CD4-positive, CD25-positive, alpha-beta regulatory T cell (primary cell): ENCODE results near the gene DCTN1. TPM values are rescaled to one million over a fixed set of nuclear protein-coding genes. Genes with fewer than 3 reads are reported as not detected.
A peak's percentile ranks its signal among the peaks of the same experiment; 100 is the strongest.

Experiments
- ATAC-seq, 2 donors: fragments of 150-1000 bp; cut with Tn5 transposase; one replicate each; pipeline ENCODE4 v1.10.0; 2021; ENCODE audit warnings: low read depth in 2 of 2, moderate number of reproducible peaks in 2 of 2, moderate library complexity in 1 of 2
- DNase-seq, 3 donors: peaks; one replicate each; pipeline versions ENCODE4 v3.0.0 to v3.0.0-alpha.2; 2012 to 2022; ENCODE audit warnings: mixed read lengths in 1 of 3
- H3K27ac ChIP-seq: one replicate; pipeline ENCODE4 v1.7.0; 2013; ENCODE audit warnings: mild to moderate bottlenecking, low read length; ENCODE audit not compliant: insufficient read depth, poor library complexity, severe bottlenecking
- H3K27me3 ChIP-seq: one replicate; pipeline ENCODE4 v1.7.0; 2013; ENCODE audit warnings: low read length; ENCODE audit not compliant: control insufficient read depth, insufficient read depth
- H3K36me3 ChIP-seq: one replicate; pipeline ENCODE4 v1.7.0; 2013; ENCODE audit warnings: mild to moderate bottlenecking, low read length, moderate library complexity; ENCODE audit not compliant: control insufficient read depth, insufficient read depth
- H3K4me1 ChIP-seq: 2 replicates; pipeline ENCODE4 v1.7.0; 2013; ENCODE audit warnings: mild to moderate bottlenecking, low read length; ENCODE audit not compliant: insufficient read depth, control insufficient read depth, poor library complexity, severe bottlenecking
- H3K4me3 ChIP-seq: one replicate; pipeline ENCODE4 v1.7.0; 2013; ENCODE audit warnings: low read depth, mild to moderate bottlenecking, low read length, moderate library complexity
- H3K9me3 ChIP-seq, 2 experiments: 1 replicate in 1 of 2; 2 replicates in 1 of 2; pipeline ENCODE4 v1.7.0; 2013; ENCODE audit warnings: low read length in 2 of 2, mild to moderate bottlenecking in 1 of 2, moderate library complexity in 1 of 2; ENCODE audit not compliant: control insufficient read depth in 2 of 2
- H3K27ac Mint-ChIP-seq, 3 donors: one replicate each; pipeline ENCODE4 v1.8.0; 2020 to 2022; ENCODE audit warnings: mild to moderate bottlenecking in 3 of 3, mixed read lengths in 3 of 3, moderate library complexity in 2 of 3
- H3K27me3 Mint-ChIP-seq: one replicate; pipeline ENCODE4 v1.8.0; 2022; ENCODE audit warnings: mild to moderate bottlenecking, mixed read lengths
- H3K36me3 Mint-ChIP-seq: one replicate; pipeline ENCODE4 v1.8.0; 2020; ENCODE audit warnings: mixed read lengths
- H3K4me1 Mint-ChIP-seq, 4 donors: one replicate each; pipeline ENCODE4 v1.8.0; 2020 to 2022; ENCODE audit warnings: mixed read lengths in 4 of 4, mild to moderate bottlenecking in 1 of 4
- H3K4me3 Mint-ChIP-seq, 4 donors: one replicate each; pipeline ENCODE4 v1.8.0; 2020 to 2022; ENCODE audit warnings: mild to moderate bottlenecking in 4 of 4, mixed read lengths in 4 of 4, moderate library complexity in 3 of 4
- H3K9me3 Mint-ChIP-seq, 7 donors: one replicate each; pipeline ENCODE4 v1.8.0; 2020 to 2022; ENCODE audit warnings: mixed read lengths in 7 of 7, mild to moderate bottlenecking in 3 of 7, moderate library complexity in 2 of 7
- polyA plus RNA-seq, 4 donors: library from polyadenylated mRNA; unstranded; fragments of 300-500 nt; fragmentation: Illumina TruSeq; gene quantifications; one replicate each; pipeline ENCODE4 v1.2.3, GENCODE V29; 2021
- total RNA-seq: library from RNA; stranded (reverse); gene quantifications from one replicate; pipeline ENCODE4 v1.2.3, GENCODE V29; 2022

The DCTN1 gene
- total and polyA plus RNA-seq, 5 donors from 2014 or later = 42.9 to 83.5 (median 48.0) TPM

DNA sequence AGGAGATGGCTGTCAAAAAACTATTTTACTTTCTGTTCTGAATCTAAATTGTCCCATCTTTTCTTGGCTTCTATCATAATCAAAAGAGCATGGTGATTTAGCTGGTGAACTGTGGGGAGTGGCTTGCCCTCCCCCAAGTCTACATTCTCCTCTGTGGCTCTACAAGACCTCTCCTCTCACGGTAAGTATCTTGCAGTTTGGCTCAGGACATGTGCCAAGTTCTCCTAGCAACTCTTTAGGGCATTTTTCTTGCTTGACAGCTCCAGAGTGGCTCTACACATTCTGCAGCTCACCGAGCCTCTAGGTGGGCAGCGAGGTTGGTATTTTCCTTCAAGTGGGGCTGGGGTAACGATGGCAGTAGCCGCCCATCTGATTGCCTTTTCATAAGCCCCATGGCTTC is 66.0 kb downstream of the DCTN1 start:
- Mint-ChIP-seq H3K27me3 (no peaks in the 10 kb centered on the region), H3K36me3 (peaks cover 46% of the 10 kb centered on the region), H3K27ac (no peak overlapping the region), H3K4me1 (no peaks in the 10 kb centered on the region), H3K4me3 (no peak overlapping the region), H3K9me3 (peaks cover 0 to 1% (median 0%) of the 10 kb centered on the region in 7 donors)
- Histone ChIP-seq H3K27me3 (no peaks in the 10 kb centered on the region), H3K4me3 (no peak overlapping the region), H3K27ac (no peak overlapping the region), H3K4me1 (no peaks in the 10 kb centered on the region), H3K36me3 (no peaks in the 10 kb centered on the region), H3K9me3 (no peaks in the 10 kb centered on the region)
- ATAC-seq (no peak), DNase-seq (no peak)

DNA sequence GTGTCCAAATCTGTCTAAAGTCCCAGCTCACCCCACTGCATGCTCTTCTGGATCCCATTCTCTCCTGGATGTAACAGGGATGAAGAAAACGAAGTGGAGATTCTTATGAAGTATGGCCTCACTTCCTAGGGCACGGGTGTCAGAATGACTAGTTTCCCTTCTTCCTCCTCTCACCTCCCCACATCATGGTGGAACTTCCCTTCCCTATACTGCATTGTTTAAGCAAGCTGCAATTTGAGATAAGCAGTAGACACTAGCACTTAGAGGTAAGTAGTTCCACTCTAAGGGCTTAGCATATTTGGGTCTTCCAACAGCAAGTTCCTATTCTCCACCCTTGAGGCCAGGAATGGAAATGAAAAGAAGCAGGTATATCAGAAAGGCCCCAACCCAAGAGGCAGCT is 66.6 kb downstream of the DCTN1 start:
- Histone ChIP-seq H3K36me3 (no peaks in the 10 kb centered on the region), H3K27ac (no peak overlapping the region), H3K4me3 (no peak overlapping the region), H3K4me1 (no peaks in the 10 kb centered on the region), H3K27me3 (no peaks in the 10 kb centered on the region), H3K9me3 (no peaks in the 10 kb centered on the region)
- peaks cover 0 to 1% (median 0%) of the 10 kb centered on the region in 7 donors for H3K9me3 Mint-ChIP-seq
- H3K4me3 Mint-ChIP-seq = no peak overlapping the region
- H3K27me3 Mint-ChIP-seq = no peaks in the 10 kb centered on the region
- DNase-seq = no peak
- peaks cover 47% of the 10 kb centered on the region for H3K36me3 Mint-ChIP-seq
- ATAC-seq = no peak
- H3K27ac Mint-ChIP-seq = peak overlapping the region in 1 of 3 donors; percentile 42
- no peaks in the 10 kb centered on the region for H3K4me1 Mint-ChIP-seq

DNA sequence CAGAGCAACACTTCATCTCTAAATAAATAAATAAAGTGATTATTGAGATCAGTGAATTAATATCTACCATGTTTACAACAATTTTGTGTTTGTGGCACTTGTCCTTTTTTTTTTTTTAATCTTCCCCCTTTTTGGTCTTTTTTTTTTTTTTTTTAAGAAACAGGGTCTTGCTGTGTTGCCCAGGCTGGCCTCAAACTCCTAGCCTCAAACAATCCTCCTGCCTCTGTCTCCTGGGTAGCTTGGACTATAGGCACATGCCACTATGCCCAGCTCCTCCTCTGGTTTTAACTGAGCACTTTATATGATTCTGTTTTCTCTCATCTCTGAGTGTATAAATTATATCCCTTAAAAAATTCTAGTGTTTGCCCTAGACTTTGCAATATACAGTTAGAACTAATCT is 67.2 kb downstream of the DCTN1 start:
- Histone ChIP-seq H3K36me3 (no peaks in the 10 kb centered on the region), H3K9me3 (no peaks in the 10 kb centered on the region), H3K4me1 (no peaks in the 10 kb centered on the region), H3K4me3 (no peak overlapping the region), H3K27me3 (no peaks in the 10 kb centered on the region), H3K27ac (no peak overlapping the region)
- no peak overlapping the region for H3K4me3 Mint-ChIP-seq
- H3K36me3 Mint-ChIP-seq = peaks cover 47% of the 10 kb centered on the region
- peaks cover 0 to 1% (median 0%) of the 10 kb centered on the region in 7 donors for H3K9me3 Mint-ChIP-seq
- no peaks in the 10 kb centered on the region for H3K4me1 Mint-ChIP-seq
- DNase-seq = no peak
- no peaks in the 10 kb centered on the region for H3K27me3 Mint-ChIP-seq
- ATAC-seq = no peak
- peak overlapping the region in 2 of 3 donors; percentile 42 to 66 for H3K27ac Mint-ChIP-seq

Other genes with a start within 250 kb of the DCTN1 start
- 12.1 TPM for gene BOLA3, start 232.4 kb downstream of the DCTN1 start, total RNA-seq
- gene BOLA3, start 232.4 kb downstream of the DCTN1 start, polyA plus RNA-seq = 10 to 100 TPM; 60.4 to 76.4 (median 67.3) TPM
- gene MOB1A, start 201.4 kb downstream of the DCTN1 start, total RNA-seq = 161 TPM
- gene MOB1A, start 201.4 kb downstream of the DCTN1 start, polyA plus RNA-seq = 100 to 1,000 TPM; 152 to 209 (median 166) TPM
- 48.1 TPM for gene MTHFD2, start 181.7 kb downstream of the DCTN1 start, total RNA-seq
- 10 to 100 TPM; 18.5 to 36.6 (median 26.5) TPM for gene MTHFD2, start 181.7 kb downstream of the DCTN1 start, polyA plus RNA-seq
- gene SLC4A5, start 36.9 kb downstream of the DCTN1 start, total RNA-seq = 12.7 TPM
- gene SLC4A5, start 36.9 kb downstream of the DCTN1 start, polyA plus RNA-seq = under 1 TPM; 0.30 to 0.93 (median 0.62) TPM
- 1.1 TPM for gene C2orf81, start 41.3 kb upstream of the DCTN1 start, total RNA-seq
- gene C2orf81, start 41.3 kb upstream of the DCTN1 start, polyA plus RNA-seq = 1 to 10 TPM; 1.2 to 3.9 (median 2.3) TPM
- gene WDR54, start 41.4 kb upstream of the DCTN1 start, total RNA-seq = 18.4 TPM
- gene WDR54, start 41.4 kb upstream of the DCTN1 start, polyA plus RNA-seq = 10 to 100 TPM; 49.4 to 84.3 (median 59.2) TPM
- 0.39 TPM for gene RTKN, start 61.6 kb upstream of the DCTN1 start, total RNA-seq
- gene RTKN, start 61.6 kb upstream of the DCTN1 start, polyA plus RNA-seq = under 1 TPM in 2 of 4 donors, not detected in 2; 0.34 TPM
- gene INO80B, start 74.8 kb upstream of the DCTN1 start, total RNA-seq = 62.6 TPM
- 1 to 10 TPM; 5.0 to 9.3 (median 5.7) TPM for gene INO80B, start 74.8 kb upstream of the DCTN1 start, polyA plus RNA-seq
- 79.5 TPM for gene WBP1, start 78.1 kb upstream of the DCTN1 start, total RNA-seq
- 10 to 100 TPM; 33.5 to 46.7 (median 37.2) TPM for gene WBP1, start 78.1 kb upstream of the DCTN1 start, polyA plus RNA-seq
- 56.8 TPM for gene MOGS, start 85.1 kb upstream of the DCTN1 start, total RNA-seq
- 10 to 100 TPM; 31.7 to 38.0 (median 34.8) TPM for gene MOGS, start 85.1 kb upstream of the DCTN1 start, polyA plus RNA-seq
- 57.2 TPM for gene MRPL53, start 92.4 kb upstream of the DCTN1 start, total RNA-seq
- 100 to 1,000 TPM; 120 to 163 (median 137) TPM for gene MRPL53, start 92.4 kb upstream of the DCTN1 start, polyA plus RNA-seq
- gene CCDC142, start 102.7 kb upstream of the DCTN1 start, total RNA-seq = 15.8 TPM
- gene CCDC142, start 102.7 kb upstream of the DCTN1 start, polyA plus RNA-seq = 10 to 100 TPM in 3 of 4 donors, 1 to 10 TPM in 1; 8.9 to 14.9 (median 10.4) TPM
- 38.7 TPM for gene TTC31, start 102.8 kb upstream of the DCTN1 start, total RNA-seq
- gene TTC31, start 102.8 kb upstream of the DCTN1 start, polyA plus RNA-seq = 10 to 100 TPM; 21.7 to 24.7 (median 22.7) TPM
- not detected for gene LBX2, start 119.3 kb upstream of the DCTN1 start, total RNA-seq
- under 1 TPM in 2 of 4 donors, not detected in 2; 0.16 to 0.40 TPM for gene LBX2, start 119.3 kb upstream of the DCTN1 start, polyA plus RNA-seq
- 17.0 TPM for gene PCGF1, start 127.4 kb upstream of the DCTN1 start, total RNA-seq
- gene PCGF1, start 127.4 kb upstream of the DCTN1 start, polyA plus RNA-seq = 10 to 100 TPM; 13.8 to 23.9 (median 15.6) TPM
- not detected for gene TLX2, start 134.1 kb upstream of the DCTN1 start, total RNA-seq
- gene TLX2, start 134.1 kb upstream of the DCTN1 start, polyA plus RNA-seq = under 1 TPM in 2 of 4 donors, not detected in 2; 0.10 to 0.14 TPM
- 0.15 TPM for gene DQX1, start 145.9 kb upstream of the DCTN1 start, total RNA-seq
- not detected for gene DQX1, start 145.9 kb upstream of the DCTN1 start, polyA plus RNA-seq
- 183 TPM for gene AUP1, start 149.4 kb upstream of the DCTN1 start, total RNA-seq
- 100 to 1,000 TPM in 2 of 4 donors, 10 to 100 TPM in 2; 85.7 to 112 (median 99.7) TPM for gene AUP1, start 149.4 kb upstream of the DCTN1 start, polyA plus RNA-seq
- gene HTRA2, start 149.6 kb upstream of the DCTN1 start, total RNA-seq = 25.8 TPM
- gene HTRA2, start 149.6 kb upstream of the DCTN1 start, polyA plus RNA-seq = 10 to 100 TPM; 26.6 to 34.1 (median 30.5) TPM
- gene LOXL3, start 173.6 kb upstream of the DCTN1 start, total RNA-seq = 1.1 TPM
- under 1 TPM in 1 of 4 donors, not detected in 3; 0.09 TPM for gene LOXL3, start 173.6 kb upstream of the DCTN1 start, polyA plus RNA-seq
- 19.8 TPM for gene DOK1, start 174.4 kb upstream of the DCTN1 start, total RNA-seq
- 10 to 100 TPM; 29.9 to 39.3 (median 33.7) TPM for gene DOK1, start 174.4 kb upstream of the DCTN1 start, polyA plus RNA-seq